GM12891 (cell line): Measurements from ENCODE around the gene RASA3.

Experiments
- POLR2A ChIP-seq: IDR thresholded peaks from 2 replicates; pipeline ENCODE4 v1.6.1; 2011; ENCODE audit warnings: low read depth, low read length, control low read depth
- POU2F2 ChIP-seq: IDR thresholded peaks from 2 replicates; pipeline ENCODE4 v1.6.1; 2011; ENCODE audit warnings: low read depth, mild to moderate bottlenecking, control low read depth, low read length, moderate library complexity

DNA sequence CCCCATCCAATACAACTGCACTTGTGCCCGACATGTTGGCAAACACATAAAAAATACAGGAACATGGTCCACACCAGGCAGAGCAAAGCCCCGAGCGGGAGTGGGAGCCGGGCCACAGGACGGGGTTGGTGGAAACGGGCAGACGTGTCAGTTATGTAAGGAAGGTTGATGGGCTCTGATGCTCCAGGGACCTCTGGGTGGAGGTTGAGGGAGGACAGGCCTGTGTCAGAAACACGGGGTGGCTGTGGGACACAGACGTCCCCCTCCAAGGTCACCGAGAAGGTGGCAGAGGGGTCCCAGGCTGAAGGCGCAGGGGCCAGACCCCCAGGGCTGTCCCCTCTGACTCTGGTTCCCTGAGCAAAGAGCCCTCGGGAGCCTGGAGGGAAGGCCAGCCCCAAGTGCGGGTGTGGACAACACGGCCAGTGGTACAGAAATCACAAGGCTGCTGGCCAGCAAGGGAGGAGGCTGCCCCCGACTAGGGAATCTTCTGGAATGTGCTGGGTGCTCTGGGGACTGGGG, 127.2 kb downstream of the RASA3 start:
- TF ChIP-seq POLR2A (no peak), POU2F2 (no peak)
